Vagina (tissue), 2 donors: Measurements from ENCODE around the gene AGBL4. TPM values are rescaled to one million over a fixed set of nuclear protein-coding genes. Genes with fewer than 3 reads are reported as not detected.

Experiments used
- DNase-seq, 2 donors: peaks; one replicate each; pipeline ENCODE4 v3.0.0-alpha.2; 2017; ENCODE audit errors: extremely low spot score in 2 of 2
- H3K27ac ChIP-seq: fragments of 200-600 bp; sonication (generic); one replicate; pipeline ENCODE4 v1.5.1; 2019
- H3K27me3 ChIP-seq: fragments of 200-600 bp; sonication (generic); one replicate; pipeline ENCODE4 v1.5.1; 2019
- H3K36me3 ChIP-seq, 2 donors: fragments of 200-600 bp; sonication (generic); one replicate each; pipeline ENCODE4 v1.5.1; 2017 to 2019
- H3K4me1 ChIP-seq: fragments of 200-600 bp; sonication (generic); one replicate; pipeline ENCODE4 v1.5.1; 2019
- H3K4me3 ChIP-seq, 2 donors: fragments of 200-600 bp; sonication (generic); 1 replicate in 1 of 2; 2 replicates in 1 of 2; pipeline ENCODE4 v1.5.1; 2016 to 2019
- H3K9me3 ChIP-seq: fragments of 200-600 bp; sonication (generic); one replicate; pipeline ENCODE4 v1.5.1; 2019
- CTCF ChIP-seq, 3 experiments: fragments of 450-650 bp in 2 of 3; fragments of 200-600 bp in 1 of 3; sonication (generic) in 1 of 3; IDR thresholded peaks; one replicate each; pipeline ENCODE4 v1.5.1; 2017 to 2019; ENCODE audit warnings: antibody characterized with exemption in 3 of 3, mild to moderate bottlenecking in 2 of 3, moderate library complexity in 2 of 3
- POLR2A ChIP-seq, 2 donors: fragments of 450-650 bp; IDR thresholded peaks; one replicate each; pipeline ENCODE4 v1.6.1; 2017; ENCODE audit warnings: antibody characterized with exemption in 2 of 2, mild to moderate bottlenecking in 2 of 2, moderate library complexity in 2 of 2
- POLR2AphosphoS5 ChIP-seq, 2 donors: sonication (generic); formaldehyde crosslinking; IDR thresholded peaks; one replicate each; pipeline ENCODE4 v1.9.0; 2017; ENCODE audit warnings: antibody characterized with exemption in 2 of 2, mild to moderate bottlenecking in 2 of 2, low read depth in 1 of 2; ENCODE audit not compliant: insufficient read depth in 1 of 2
- intact Hi-C: fragments of 100-400 bp; cut with DNase I; formaldehyde crosslinking; loops from one replicate; pipeline ENCODE4 v1.15.1; 2023
- total RNA-seq: library from RNA; depleted of rRNA; stranded (reverse); fragments of >200 nt; gene quantifications from one replicate; pipeline ENCODE4 v1.2.3, GENCODE V29; 2016

Gene AGBL4
- total RNA-seq, 1 donor from 2014 or later = not detected

GRCh38 chr1:48552420-48552819 lies 1471.3 kb downstream of the AGBL4 start:
- Histone ChIP-seq H3K9me3 (no peaks in the 10 kb centered on the region), H3K36me3 (no peaks in the 10 kb centered on the region), H3K27me3 (no peaks in the 10 kb centered on the region), H3K27ac (no peak overlapping the region), H3K4me1 (no peaks in the 10 kb centered on the region), H3K4me3 (no peak overlapping the region)
- TF ChIP-seq POLR2AphosphoS5 (IDR thresholded peaks at IDR 0.05; ENCODE audit: insufficient read depth in 1 of 2, low read depth in 1 of 2) (no peak), CTCF (IDR thresholded peaks at IDR 0.05) (no peak), POLR2A (IDR thresholded peaks at IDR 0.05) (no peak)
- DNase-seq = no peak
- intact Hi-C loops = no loop called here

- no peaks in the 10 kb centered on the region for H3K27me3 ChIP-seq
- H3K36me3 ChIP-seq = no peaks in the 10 kb centered on the region
- no peaks in the 10 kb centered on the region for H3K9me3 ChIP-seq
- TF ChIP-seq CTCF (IDR thresholded peaks at IDR 0.05) (no peak), POLR2A (IDR thresholded peaks at IDR 0.05) (no peak), POLR2AphosphoS5 (IDR thresholded peaks at IDR 0.05; ENCODE audit: insufficient read depth in 1 of 2, low read depth in 1 of 2) (no peak)
- DNase-seq = no peak
- intact Hi-C loops = no loop called here
- no peak overlapping the region for H3K4me3 ChIP-seq
- no peaks in the 10 kb centered on the region for H3K4me1 ChIP-seq
- no peak overlapping the region for H3K27ac ChIP-seq
Measured at GRCh38 chr1:48548985-48549384, 1474.8 kb downstream of the AGBL4 start.

GRCh38 chr1:48547561-48548220 lies 1476.1 kb downstream of the AGBL4 start:
- Histone ChIP-seq H3K27me3 (no peaks in the 10 kb centered on the region), H3K36me3 (no peaks in the 10 kb centered on the region), H3K9me3 (no peaks in the 10 kb centered on the region), H3K27ac (no peak overlapping the region), H3K4me3 (no peak overlapping the region), H3K4me1 (no peaks in the 10 kb centered on the region)
- intact Hi-C loops = no loop called here
- TF ChIP-seq POLR2A (IDR thresholded peaks at IDR 0.05) = no peak
- no peak for TF ChIP-seq CTCF (IDR thresholded peaks at IDR 0.05)
- TF ChIP-seq POLR2AphosphoS5 (IDR thresholded peaks at IDR 0.05; ENCODE audit: insufficient read depth in 1 of 2, low read depth in 1 of 2) = no peak
- no peak for DNase-seq

GRCh38 chr1:48543854-48544253 lies 1479.9 kb downstream of the AGBL4 start:
- no peak for DNase-seq
- Histone ChIP-seq H3K36me3 (no peaks in the 10 kb centered on the region), H3K4me1 (no peaks in the 10 kb centered on the region), H3K27ac (no peak overlapping the region), H3K27me3 (no peaks in the 10 kb centered on the region), H3K9me3 (no peaks in the 10 kb centered on the region), H3K4me3 (no peak overlapping the region)
- no peak for TF ChIP-seq CTCF (IDR thresholded peaks at IDR 0.05)
- no peak for TF ChIP-seq POLR2A (IDR thresholded peaks at IDR 0.05)
- no peak for TF ChIP-seq POLR2AphosphoS5 (IDR thresholded peaks at IDR 0.05; ENCODE audit: insufficient read depth in 1 of 2, low read depth in 1 of 2)
- intact Hi-C loops = no loop called here

GRCh38 chr1:48540587-48540986 lies 1483.2 kb downstream of the AGBL4 start:
- Histone ChIP-seq H3K9me3 (no peaks in the 10 kb centered on the region), H3K4me1 (no peaks in the 10 kb centered on the region), H3K27ac (no peak overlapping the region), H3K27me3 (no peaks in the 10 kb centered on the region), H3K4me3 (no peak overlapping the region), H3K36me3 (no peaks in the 10 kb centered on the region)
- no peak for DNase-seq
- intact Hi-C loops = no loop called here
- TF ChIP-seq CTCF (IDR thresholded peaks at IDR 0.05) = no peak
